HepG2 (cell line): ENCODE data around the gene CDC37L1. TPM values are rescaled to one million over a fixed set of nuclear protein-coding genes. Genes with fewer than 3 reads are reported as not detected.

Source experiments
- EP300 ChIP-seq, 3 experiments: sonication (generic) in 1 of 3; formaldehyde crosslinking in 1 of 3; IDR thresholded peaks; 2 replicates each; pipeline versions ENCODE4 v1.5.1 to v1.6.1; 2011 to 2020; ENCODE audit warnings: low read depth in 2 of 3, low read length in 2 of 3, borderline replicate concordance in 1 of 3, improper control_type of control experiment in 1 of 3, mild to moderate bottlenecking in 1 of 3, missing genetic modification reagents in 1 of 3, moderate library complexity in 1 of 3
- GATAD1 ChIP-seq: IDR thresholded peaks from 2 replicates; pipeline ENCODE4 v1.6.1; 2016; ENCODE audit warnings: missing genetic modification reagents, missing compliant biosample characterization
- HNF4G ChIP-seq, 2 experiments: sonication (generic) in 1 of 2; formaldehyde crosslinking in 1 of 2; IDR thresholded peaks; 2 replicates each; pipeline versions ENCODE4 v1.4.0 to v1.6.1; 2011 to 2020; ENCODE audit warnings: borderline replicate concordance in 2 of 2, low read depth in 2 of 2, mild to moderate bottlenecking in 2 of 2, low read length in 1 of 2, missing genetic modification reagents in 1 of 2, moderate library complexity in 1 of 2
- NCOA5 ChIP-seq: sonication (generic); formaldehyde crosslinking; IDR thresholded peaks from 2 replicates; pipeline ENCODE4 v1.4.0; 2020; ENCODE audit warnings: missing genetic modification reagents
- NPAS2 ChIP-seq: sonication (generic); formaldehyde crosslinking; IDR thresholded peaks from 2 replicates; pipeline ENCODE4 v1.8.0; 2022; ENCODE audit warnings: mild to moderate bottlenecking, missing genetic modification reagents, borderline replicate concordance
- SOX6 ChIP-seq, 2 experiments: fragments of 450-650 bp in 1 of 2; sonication (generic) in 1 of 2; formaldehyde crosslinking in 1 of 2; IDR thresholded peaks; 2 replicates each; pipeline versions ENCODE4 v1.4.0 to v1.6.1; 2017 to 2020; ENCODE audit warnings: antibody characterized with exemption in 1 of 2, mild to moderate bottlenecking in 1 of 2, missing genetic modification reagents in 1 of 2
- TCF7 ChIP-seq: sonication (generic); IDR thresholded peaks from 2 replicates; pipeline ENCODE4 v1.6.1; 2016; ENCODE audit warnings: antibody characterized with exemption, low read depth
- TFE3 ChIP-seq: IDR thresholded peaks from 2 replicates; pipeline ENCODE4 v1.6.1; 2016
- THAP7 ChIP-seq: sonication (generic); formaldehyde crosslinking; IDR thresholded peaks from 2 replicates; pipeline ENCODE4 v1.8.1; 2023; ENCODE audit warnings: mild to moderate bottlenecking, missing genetic modification reagents
- ZNF205 ChIP-seq: IDR thresholded peaks from 2 replicates; pipeline ENCODE4 v1.6.1; 2018; ENCODE audit warnings: missing biosample characterization, missing genetic modification reagents
- ZNF569 ChIP-seq: sonication (generic); formaldehyde crosslinking; IDR thresholded peaks from 2 replicates; pipeline ENCODE4 v1.5.0; 2020; ENCODE audit warnings: mild to moderate bottlenecking, missing genetic modification reagents, moderate library complexity, borderline replicate concordance
- polyA plus RNA-seq, 8 experiments: library from polyadenylated mRNA; depleted of rRNA in 3 of 8; stranded (reverse) in 7 of 8; unstranded in 1 of 8; fragments of >200 nt; fragmentation: Illumina TruSeq in 4 of 8; extraction: Trizol in 4 of 8; gene quantifications; 2 replicates each; pipeline versions ENCODE4 v1.2.1 to v1.2.3, GENCODE V29; 2011 to 2016; ENCODE audit warnings: low read depth in 4 of 8, missing spikeins in 1 of 8, mixed read lengths in 1 of 8; ENCODE audit not compliant: insufficient read depth in 1 of 8
- total RNA-seq, 5 experiments: library from RNA; depleted of rRNA; stranded (reverse); fragments of >200 nt; fragmentation: Illumina TruSeq; extraction: Trizol; gene quantifications; 2 replicates each; pipeline ENCODE4 v1.2.3, GENCODE V29; 2016; ENCODE audit warnings: low read depth in 1 of 5
- TF ChIP-seq, protein P1 (sequence below): sonication (generic); formaldehyde crosslinking; IDR thresholded peaks from 2 replicates; pipeline ENCODE4 v1.5.0; 2020; ENCODE audit warnings: mild to moderate bottlenecking, missing genetic modification reagents
- TF ChIP-seq, protein P2 (sequence below), 2 experiments: sonication (generic) in 1 of 2; formaldehyde crosslinking in 1 of 2; IDR thresholded peaks; 2 replicates each; pipeline versions ENCODE4 v1.4.0 to v1.6.1; 2016 to 2020; ENCODE audit warnings: borderline replicate concordance in 1 of 2, low read depth in 1 of 2, mild to moderate bottlenecking in 1 of 2, missing genetic modification reagents in 1 of 2
- TF ChIP-seq, protein P3 (sequence below): sonication (generic); formaldehyde crosslinking; IDR thresholded peaks from 2 replicates; pipeline ENCODE4 v1.4.0; 2020; ENCODE audit warnings: mild to moderate bottlenecking, missing genetic modification reagents
- TF ChIP-seq, protein P4 (sequence below): sonication (generic); formaldehyde crosslinking; IDR thresholded peaks from 2 replicates; pipeline ENCODE4 v1.4.0; 2020; ENCODE audit warnings: missing genetic modification reagents

CDC37L1 gene
- total and polyA plus RNA-seq, 2 of the 13 experiments (the other 11 are each of a cell fraction or from before 2014, with no cell fraction given), result 5.5 to 17.0 TPM

DNA sequence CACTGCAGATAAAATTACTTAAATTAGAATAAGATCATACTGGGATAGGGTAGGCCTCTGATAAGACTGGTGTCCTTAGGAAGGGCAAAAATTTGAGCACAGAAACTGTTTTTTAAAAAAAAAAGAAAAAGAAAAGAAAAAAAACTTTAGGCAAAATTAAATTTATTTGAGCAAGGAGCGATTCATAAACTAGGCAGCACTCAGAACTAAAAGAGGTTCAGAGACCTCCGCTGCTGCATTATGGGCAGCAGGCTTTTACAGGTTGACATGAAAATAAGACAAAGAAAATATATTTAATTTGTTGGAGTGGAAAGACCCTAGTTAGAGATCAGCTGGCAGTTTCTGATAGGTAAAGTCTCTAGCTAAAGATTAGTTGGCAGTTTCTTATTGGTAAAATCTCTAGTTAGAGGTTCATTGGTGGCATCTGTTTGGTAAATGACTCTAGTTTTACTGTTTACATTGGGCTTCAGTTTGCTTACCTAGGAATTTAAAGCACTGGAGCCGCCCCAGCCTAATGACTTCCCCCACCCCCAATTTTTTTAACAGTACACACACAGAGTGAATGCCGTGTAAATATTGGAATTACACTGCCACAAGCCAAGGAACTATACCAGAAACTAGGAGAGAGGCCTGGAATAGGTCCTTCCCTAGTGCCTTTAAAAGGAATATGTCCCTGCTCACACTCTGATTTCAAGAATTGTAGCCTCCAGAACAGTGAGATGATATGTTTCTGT lies 21.8 kb upstream of the CDC37L1 start (continued):
- TF ChIP-seq, protein P1, sequence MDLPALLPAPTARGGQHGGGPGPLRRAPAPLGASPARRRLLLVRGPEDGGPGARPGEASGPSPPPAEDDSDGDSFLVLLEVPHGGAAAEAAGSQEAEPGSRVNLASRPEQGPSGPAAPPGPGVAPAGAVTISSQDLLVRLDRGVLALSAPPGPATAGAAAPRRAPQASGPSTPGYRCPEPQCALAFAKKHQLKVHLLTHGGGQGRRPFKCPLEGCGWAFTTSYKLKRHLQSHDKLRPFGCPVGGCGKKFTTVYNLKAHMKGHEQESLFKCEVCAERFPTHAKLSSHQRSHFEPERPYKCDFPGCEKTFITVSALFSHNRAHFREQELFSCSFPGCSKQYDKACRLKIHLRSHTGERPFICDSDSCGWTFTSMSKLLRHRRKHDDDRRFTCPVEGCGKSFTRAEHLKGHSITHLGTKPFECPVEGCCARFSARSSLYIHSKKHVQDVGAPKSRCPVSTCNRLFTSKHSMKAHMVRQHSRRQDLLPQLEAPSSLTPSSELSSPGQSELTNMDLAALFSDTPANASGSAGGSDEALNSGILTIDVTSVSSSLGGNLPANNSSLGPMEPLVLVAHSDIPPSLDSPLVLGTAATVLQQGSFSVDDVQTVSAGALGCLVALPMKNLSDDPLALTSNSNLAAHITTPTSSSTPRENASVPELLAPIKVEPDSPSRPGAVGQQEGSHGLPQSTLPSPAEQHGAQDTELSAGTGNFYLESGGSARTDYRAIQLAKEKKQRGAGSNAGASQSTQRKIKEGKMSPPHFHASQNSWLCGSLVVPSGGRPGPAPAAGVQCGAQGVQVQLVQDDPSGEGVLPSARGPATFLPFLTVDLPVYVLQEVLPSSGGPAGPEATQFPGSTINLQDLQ, result no peak
- TF ChIP-seq EP300 (IDR thresholded peaks at IDR 0.05; ENCODE audit: low read depth in 2 of 2, low read length in 2 of 2), result peak in 1 of 2 experiments; percentile 68; a peak in 2 of 4 replicates
- no peak for TF ChIP-seq EP300 (CRISPR knock-in tag; IDR thresholded peaks at IDR 0.05; ENCODE audit: borderline replicate concordance)
- no peak for TF ChIP-seq NCOA5 (CRISPR knock-in tag)
- TF ChIP-seq NPAS2 (CRISPR knock-in tag), result no peak
- no peak for TF ChIP-seq TFE3 (CRISPR knock-in tag)
- no peak for TF ChIP-seq GATAD1
- peak; percentile 74 for TF ChIP-seq TCF7
- TF ChIP-seq, protein P2, sequence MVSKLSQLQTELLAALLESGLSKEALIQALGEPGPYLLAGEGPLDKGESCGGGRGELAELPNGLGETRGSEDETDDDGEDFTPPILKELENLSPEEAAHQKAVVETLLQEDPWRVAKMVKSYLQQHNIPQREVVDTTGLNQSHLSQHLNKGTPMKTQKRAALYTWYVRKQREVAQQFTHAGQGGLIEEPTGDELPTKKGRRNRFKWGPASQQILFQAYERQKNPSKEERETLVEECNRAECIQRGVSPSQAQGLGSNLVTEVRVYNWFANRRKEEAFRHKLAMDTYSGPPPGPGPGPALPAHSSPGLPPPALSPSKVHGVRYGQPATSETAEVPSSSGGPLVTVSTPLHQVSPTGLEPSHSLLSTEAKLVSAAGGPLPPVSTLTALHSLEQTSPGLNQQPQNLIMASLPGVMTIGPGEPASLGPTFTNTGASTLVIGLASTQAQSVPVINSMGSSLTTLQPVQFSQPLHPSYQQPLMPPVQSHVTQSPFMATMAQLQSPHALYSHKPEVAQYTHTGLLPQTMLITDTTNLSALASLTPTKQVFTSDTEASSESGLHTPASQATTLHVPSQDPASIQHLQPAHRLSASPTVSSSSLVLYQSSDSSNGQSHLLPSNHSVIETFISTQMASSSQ (IDR thresholded peaks at IDR 0.05; ENCODE audit: low read depth), result no peak
- TF ChIP-seq, protein P2 (CRISPR knock-in tag; IDR thresholded peaks at IDR 0.05; ENCODE audit: borderline replicate concordance), result 0 out of 2 replicates have a peak, but pooled peaks have one; percentile 26
- TF ChIP-seq, protein P3, sequence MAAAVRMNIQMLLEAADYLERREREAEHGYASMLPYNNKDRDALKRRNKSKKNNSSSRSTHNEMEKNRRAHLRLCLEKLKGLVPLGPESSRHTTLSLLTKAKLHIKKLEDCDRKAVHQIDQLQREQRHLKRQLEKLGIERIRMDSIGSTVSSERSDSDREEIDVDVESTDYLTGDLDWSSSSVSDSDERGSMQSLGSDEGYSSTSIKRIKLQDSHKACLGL (CRISPR knock-in tag), result no peak
- TF ChIP-seq THAP7 (CRISPR knock-in tag), result no peak
- no peak for TF ChIP-seq HNF4G (IDR thresholded peaks at IDR 0.05; ENCODE audit: borderline replicate concordance, low read depth, low read length)
- no peak for TF ChIP-seq HNF4G (CRISPR knock-in tag; IDR thresholded peaks at IDR 0.05; ENCODE audit: borderline replicate concordance, low read depth)
- no peak for TF ChIP-seq ZNF569 (CRISPR knock-in tag)
- TF ChIP-seq ZNF205 (CRISPR knock-in tag), result no peak
- TF ChIP-seq SOX6 (IDR thresholded peaks at IDR 0.05), result no peak
- TF ChIP-seq SOX6 (CRISPR knock-in tag; IDR thresholded peaks at IDR 0.05), result peak; percentile 52; the same call in 1 of the 2 replicates
- TF ChIP-seq, protein P4, sequence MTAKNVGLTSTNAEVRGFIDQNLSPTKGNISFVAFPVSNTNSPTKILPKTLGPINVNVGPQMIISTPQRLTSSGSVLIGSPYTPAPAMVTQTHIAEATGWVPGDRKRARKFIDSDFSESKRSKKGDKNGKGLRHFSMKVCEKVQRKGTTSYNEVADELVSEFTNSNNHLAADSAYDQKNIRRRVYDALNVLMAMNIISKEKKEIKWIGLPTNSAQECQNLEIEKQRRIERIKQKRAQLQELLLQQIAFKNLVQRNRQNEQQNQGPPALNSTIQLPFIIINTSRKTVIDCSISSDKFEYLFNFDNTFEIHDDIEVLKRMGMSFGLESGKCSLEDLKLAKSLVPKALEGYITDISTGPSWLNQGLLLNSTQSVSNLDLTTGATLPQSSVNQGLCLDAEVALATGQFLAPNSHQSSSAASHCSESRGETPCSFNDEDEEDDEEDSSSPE, result no peak
